B cell (primary cell): ENCODE results near the gene VCPKMT. TPM values are rescaled to one million over a fixed set of nuclear protein-coding genes. Genes with fewer than 3 reads are reported as not detected.
A peak's percentile ranks its signal among the peaks of the same experiment; 100 is the strongest.

ENCODE experiments used
- ATAC-seq: fragments of 200-7000 bp; cut with Tn5 transposase; one replicate; pipeline ENCODE4 v1.10.0; 2021; ENCODE audit warnings: low read depth, mild to moderate bottlenecking, moderate number of reproducible peaks, moderate library complexity
- CTCF ChIA-PET: fragments of 350-600 bp; sonication (Branson Sonifier 250); formaldehyde crosslinking; loops from one replicate; lab custom pipeline; 2021; ENCODE audit warnings: antibody characterized with exemption, inconsistent platforms; lab: Charles Lee
- POLR2A ChIA-PET: fragments of 350-600 bp; sonication (Branson Sonifier 250); formaldehyde crosslinking; loops from one replicate; lab custom pipeline; 2021; ENCODE audit warnings: antibody characterized with exemption; lab: Charles Lee
- DNase-seq: peaks from one replicate; pipeline ENCODE4 v3.0.0; 2013
- H2AFZ ChIP-seq: 2 replicates; pipeline ENCODE4 v1.6.1; 2012; ENCODE audit warnings: mild to moderate bottlenecking, low read depth, low read length; ENCODE audit not compliant: insufficient read depth, poor library complexity, severe bottlenecking
- H3K27ac ChIP-seq, 2 donors: 1 replicate in 1 of 2; 2 replicates in 1 of 2; pipeline ENCODE4 v1.5.1; 2012 to 2013; ENCODE audit warnings: low read length in 2 of 2, mild to moderate bottlenecking in 2 of 2, moderate library complexity in 1 of 2
- H3K27me3 ChIP-seq, 4 experiments: fragments of 200-600 bp in 1 of 4; sonication (generic) in 1 of 4; replicated peaks in 1 of 4; 1 replicate in 2 of 4; 2 replicates in 2 of 4; pipeline versions ENCODE4 v1.6.1 to v1.7.0; 2013 to 2016; ENCODE audit warnings: low read length in 3 of 4, mild to moderate bottlenecking in 2 of 4, mixed read lengths in 1 of 4, moderate library complexity in 1 of 4; ENCODE audit not compliant: insufficient read depth in 4 of 4, control insufficient read depth in 3 of 4; ENCODE audit errors: control extremely low read depth in 1 of 4
- H3K36me3 ChIP-seq, 2 experiments: replicated peaks in 1 of 2; 1 replicate in 1 of 2; 2 replicates in 1 of 2; pipeline versions ENCODE4 v1.6.1 to v1.7.1; 2013; ENCODE audit warnings: low read length in 1 of 2; ENCODE audit not compliant: insufficient read depth in 2 of 2, control insufficient read depth in 1 of 2; ENCODE audit errors: control extremely low read depth in 1 of 2, extremely low read depth in 1 of 2
- H3K4me1 ChIP-seq, 2 donors: fragments of 200-600 bp in 1 of 2; sonication (generic) in 1 of 2; 1 replicate in 1 of 2; 2 replicates in 1 of 2; pipeline versions ENCODE4 v1.5.1 to v1.6.1; 2013 to 2017; ENCODE audit warnings: low read length in 2 of 2; ENCODE audit not compliant: control insufficient read depth in 2 of 2, insufficient read depth in 2 of 2
- H3K4me2 ChIP-seq: replicated peaks from 2 replicates; pipeline ENCODE3; 2012; ENCODE audit warnings: mild to moderate bottlenecking, low read depth, low read length; ENCODE audit not compliant: poor library complexity, severe bottlenecking
- H3K4me3 ChIP-seq, 5 experiments: fragments of 200-600 bp in 1 of 5; sonication (generic) in 1 of 5; 1 replicate in 3 of 5; 2 replicates in 2 of 5; pipeline versions ENCODE4 v1.5.1 to v1.7.0; 2011 to 2016; ENCODE audit warnings: low read length in 4 of 5, mild to moderate bottlenecking in 4 of 5, low read depth in 2 of 5, control low read depth in 1 of 5, moderate library complexity in 1 of 5; ENCODE audit not compliant: insufficient read depth in 1 of 5; ENCODE audit errors: control extremely low read depth in 1 of 5, extremely low read depth in 1 of 5
- H3K79me2 ChIP-seq: fragments of 200-600 bp; sonication (generic); one replicate; pipeline ENCODE4 v1.6.0; 2016; ENCODE audit warnings: low read length; ENCODE audit not compliant: control insufficient read depth, insufficient read depth
- H3K9ac ChIP-seq: fragments of 200-600 bp; sonication (generic); 2 replicates; pipeline ENCODE4 v1.6.1; 2017; ENCODE audit warnings: mild to moderate bottlenecking, low read length, moderate library complexity
- H3K9me3 ChIP-seq, 3 donors: one replicate each; pipeline versions ENCODE4 v1.6.1 to v1.7.1; 2013; ENCODE audit warnings: low read length in 2 of 3; ENCODE audit not compliant: control insufficient read depth in 2 of 3, insufficient read depth in 1 of 3; ENCODE audit errors: control extremely low read depth in 1 of 3
- H4K20me1 ChIP-seq: 2 replicates; pipeline ENCODE4 v1.6.0; 2012; ENCODE audit warnings: mild to moderate bottlenecking, low read length; ENCODE audit not compliant: insufficient read depth, control insufficient read depth, poor library complexity, severe bottlenecking
- H3K27ac Mint-ChIP-seq: one replicate; pipeline ENCODE4 v1.8.0; 2021; ENCODE audit warnings: mixed read lengths
- H3K27me3 Mint-ChIP-seq: one replicate; pipeline ENCODE4 v1.8.0; 2021; ENCODE audit warnings: mixed read lengths
- H3K4me1 Mint-ChIP-seq: one replicate; pipeline ENCODE4 v1.8.0; 2021; ENCODE audit warnings: mixed read lengths
- H3K4me3 Mint-ChIP-seq: one replicate; pipeline ENCODE4 v1.8.0; 2021; ENCODE audit warnings: mixed read lengths
- H3K9me3 Mint-ChIP-seq: one replicate; pipeline ENCODE4 v1.8.0; 2022; ENCODE audit warnings: mixed read lengths; ENCODE audit not compliant: insufficient read depth
- CTCF ChIP-seq: fragments of 200-600 bp; IDR thresholded peaks from one replicate; pipeline ENCODE4 v1.8.0; 2022; ENCODE audit warnings: antibody characterized with exemption, mild to moderate bottlenecking
- EZH2 ChIP-seq: IDR thresholded peaks from 2 replicates; pipeline ENCODE4 v1.6.1; 2012; ENCODE audit warnings: borderline replicate concordance, low read depth, mild to moderate bottlenecking, moderate library complexity, low read length; ENCODE audit not compliant: insufficient read depth, poor library complexity, severe bottlenecking
- WGBS: methylation state at CpG from one replicate; pipeline ENCODE4 v1.1.5; 2013; ENCODE audit warnings: missing lambda C conversion rate; ENCODE audit not compliant: insufficient coverage; 5-methylcytosine and 5-hydroxymethylcytosine counted together
- intact Hi-C: fragments of 100-400 bp; cut with micrococcal nuclease; formaldehyde crosslinking; loops from one replicate; pipeline ENCODE4 v1.10.0; 2022
- polyA plus RNA-seq: library from polyadenylated mRNA; depleted of rRNA; stranded (reverse); fragments of >200 nt; gene quantifications from 2 replicates; pipeline ENCODE4 v1.2.3, GENCODE V29; 2012
- total RNA-seq, 2 donors: library from RNA; stranded (reverse); fragments of 120-200 nt in 1 of 2; gene quantifications; 1 replicate in 1 of 2; 2 replicates in 1 of 2; pipeline versions ENCODE4 v1.2.3 to v1.2.4, GENCODE V29; 2013 to 2022

VCPKMT gene
- total and polyA plus RNA-seq, 2 donors (not counting 1 experiment from before 2014, with no cell fraction given), result 27.1 to 40.3 TPM

GRCh38 chr14:50095895-50096294, 20.5 kb downstream of the VCPKMT start:
- ATAC-seq (peak; percentile 57), DNase-seq (peak; percentile 65)
- H3K27me3 Mint-ChIP-seq, result no peaks in the 10 kb centered on the region
- Histone ChIP-seq H3K9ac (peak overlapping the region; percentile 54), H3K4me3 (peak overlapping the region in 4 of 5 experiments; percentile 11 to 55 (median 40)), H3K4me1 (peaks cover 59 to 72% of the 10 kb centered on the region in 2 donors), H3K27ac (peak overlapping the region; percentile 70 to 84), H3K9me3 (no peaks in the 10 kb centered on the region), H2AFZ (peak overlapping the region; percentile 59), H3K27me3 (no peaks in the 10 kb centered on the region), H3K79me2 (peaks cover 98% of the 10 kb centered on the region), H4K20me1 (no peaks in the 10 kb centered on the region), H3K36me3 (peaks cover 0 to 6% of the 10 kb centered on the region in 2 experiments), H3K4me2 (peak overlapping the region; percentile 68)
- no peaks in the 10 kb centered on the region for H3K9me3 Mint-ChIP-seq
- no CpG with 5 or more reads among the region's 1 CpG for WGBS
- intact Hi-C loops, result loop anchor here (1.0 kb wide), 1 partner anchor 11 kb away; no protein-coding TSS in a partner anchor
- peaks cover 78% of the 10 kb centered on the region for H3K4me1 Mint-ChIP-seq
- CTCF ChIA-PET, result interaction anchor here (0.5 to 9.2 kb wide), 14 partner anchors 8 to 243 kb away, joined by 3 to 70 read pairs (median 4); partner anchors contain the start of gene NEMF
- POLR2A ChIA-PET, result interaction anchor here (0.6 to 1.5 kb wide), 4 partner anchors 20 to 48 kb away, joined by 3 to 8 read pairs (median 4); partner anchors contain the start of gene VCPKMT
- H3K4me3 Mint-ChIP-seq, result peak overlapping the region; percentile 75
- H3K27ac Mint-ChIP-seq, result peak overlapping the region; percentile 94
- no peak for TF ChIP-seq EZH2
- TF ChIP-seq CTCF, result no peak

DNA sequence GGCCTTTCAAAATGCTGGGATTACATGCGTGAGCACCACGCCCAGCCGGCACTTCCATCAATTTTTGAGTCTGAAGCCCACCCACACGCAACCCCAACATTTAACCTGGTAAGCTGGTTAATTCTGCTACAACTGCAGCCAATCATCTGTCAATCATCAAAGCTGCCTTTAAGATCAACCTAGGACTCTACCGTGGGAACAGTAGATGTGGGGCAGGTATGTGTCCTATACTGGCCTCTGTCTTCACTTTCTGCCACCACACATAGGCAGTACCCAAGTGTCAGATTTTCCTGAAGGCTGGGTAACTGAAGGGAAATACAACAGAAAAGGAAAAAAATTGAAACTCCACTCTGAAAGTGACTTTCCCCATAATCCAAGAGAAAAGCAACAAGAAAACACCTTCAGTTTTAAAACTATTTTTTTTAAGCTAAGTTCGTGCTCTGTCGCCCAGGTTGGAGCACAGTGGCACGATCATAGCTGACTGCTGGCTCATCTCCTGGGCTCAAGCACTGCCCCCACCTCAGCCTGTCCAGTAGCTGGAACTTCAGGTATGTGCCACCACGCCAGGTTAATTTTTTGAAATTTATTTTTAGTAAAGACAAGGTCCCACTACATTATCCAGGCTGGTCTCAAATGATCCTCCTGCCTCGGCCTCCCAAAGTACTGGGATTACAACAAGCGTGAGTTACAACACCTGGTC, 22.2 kb downstream of the VCPKMT start:
- H3K4me1 Mint-ChIP-seq, result peaks cover 72% of the 10 kb centered on the region
- no peaks in the 10 kb centered on the region for H3K27me3 Mint-ChIP-seq
- Histone ChIP-seq H3K36me3 (peaks cover 0 to 7% of the 10 kb centered on the region in 2 experiments), H3K4me1 (peaks cover 62 to 69% of the 10 kb centered on the region in 2 donors), H3K4me3 (no peak overlapping the region), H3K4me2 (no peak overlapping the region), H2AFZ (no peak overlapping the region), H3K79me2 (peaks cover 97% of the 10 kb centered on the region), H3K9ac (no peak overlapping the region), H3K27me3 (no peaks in the 10 kb centered on the region), H3K9me3 (no peaks in the 10 kb centered on the region), H4K20me1 (no peaks in the 10 kb centered on the region), H3K27ac (peak overlapping the region in 1 of 2 donors; percentile 70)
- no peaks in the 10 kb centered on the region for H3K9me3 Mint-ChIP-seq
- DNase-seq, result no peak
- ChIA-PET CTCF (interaction anchor here (0.7 to 9.2 kb wide), 4 partner anchors 10 to 231 kb away, joined by 4 to 70 read pairs (median 16); no protein-coding TSS in a partner anchor), POLR2A (interaction anchor here (0.6 to 1.2 kb wide), 3 partner anchors 18 to 232 kb away, joined by 3 to 6 read pairs (median 3); no protein-coding TSS in a partner anchor)
- no peak overlapping the region for H3K4me3 Mint-ChIP-seq
- no peak for ATAC-seq
- intact Hi-C loops, result no loop called here
- peak overlapping the region; percentile 79 for H3K27ac Mint-ChIP-seq
- WGBS, result 96% methylated on average over 6 of the region's 11 CpGs
- TF ChIP-seq CTCF, result no peak
- TF ChIP-seq EZH2, result no peak
